Stimulated activated CD8-positive, alpha-beta memory T cell treated with anti-CD3 and anti-CD28 coated beads, Interleukin-15, amount 100 ng/mL, for 24 hours (primary cell): Measurements from ENCODE around the gene OVCH1.
"Not testable (repeated sequence)": the region's sequence is repeated elsewhere in the genome, so short reads cannot be mapped to it uniquely, and the experiment has no call there.

Experiments
- DNase-seq: peaks from one replicate; pipeline ENCODE4 v3.0.0-alpha.2; 2020; ENCODE audit warnings: low read depth

Gene OVCH1

DNA sequence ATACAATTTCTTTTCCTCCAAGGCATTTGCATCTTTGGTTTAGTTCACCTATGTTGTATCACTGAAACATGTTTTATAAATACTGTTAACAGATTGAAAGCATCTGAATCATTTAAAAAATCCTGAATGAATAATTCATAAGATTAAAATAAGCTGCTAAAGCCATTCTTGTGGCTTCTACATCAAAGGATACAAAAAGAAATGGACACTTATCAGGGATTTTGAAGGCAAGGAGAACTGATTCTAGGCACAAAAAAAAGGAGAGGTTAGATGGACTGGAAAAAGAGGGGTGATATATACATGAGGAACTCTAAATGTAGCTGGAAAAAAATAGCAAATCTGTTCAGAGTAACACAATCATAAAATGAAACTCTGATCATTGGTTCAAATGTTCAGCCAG lies 5.8 kb upstream of the OVCH1 start:
- DNase-seq: no peak

DNA sequence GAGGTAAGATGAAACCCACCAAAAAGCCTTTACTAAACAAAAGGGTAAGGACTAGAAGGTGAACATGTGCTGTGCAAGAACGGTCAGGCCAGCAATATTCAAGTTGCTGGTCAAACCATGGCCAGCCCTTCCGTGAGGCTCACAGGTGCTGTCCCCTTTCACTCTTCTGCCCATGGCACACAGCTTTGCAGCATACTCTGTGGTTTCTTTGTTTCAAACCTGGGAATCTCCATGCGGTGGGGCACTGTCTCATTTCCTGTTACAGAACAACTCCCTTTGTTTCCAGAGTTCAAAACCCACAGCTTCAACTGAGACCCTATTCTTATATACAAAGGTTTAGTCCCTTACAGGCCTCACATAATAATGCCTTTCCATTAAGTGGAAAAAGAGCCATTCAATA lies 1.7 kb upstream of the OVCH1 start:
- DNase-seq: no peak

DNA sequence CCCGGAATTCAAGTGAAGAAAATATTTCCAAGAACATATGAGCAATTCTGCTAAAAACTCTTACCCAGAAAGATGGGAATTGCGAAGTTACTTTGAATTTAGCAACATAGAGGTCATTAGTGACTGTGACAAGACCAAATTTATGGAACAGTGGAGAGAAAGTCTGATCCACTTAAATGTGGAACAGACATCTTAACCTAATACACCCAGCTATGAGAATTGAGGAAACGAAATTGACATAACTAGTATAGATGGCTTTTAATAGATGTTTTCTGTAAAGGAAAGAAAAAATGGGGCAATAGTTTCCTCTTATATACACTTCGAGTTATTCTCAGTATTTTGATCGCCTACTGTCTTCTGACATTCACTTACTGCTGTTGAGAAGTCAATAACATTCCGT lies 4.6 kb downstream of the OVCH1 start:
- no peak for DNase-seq

DNA sequence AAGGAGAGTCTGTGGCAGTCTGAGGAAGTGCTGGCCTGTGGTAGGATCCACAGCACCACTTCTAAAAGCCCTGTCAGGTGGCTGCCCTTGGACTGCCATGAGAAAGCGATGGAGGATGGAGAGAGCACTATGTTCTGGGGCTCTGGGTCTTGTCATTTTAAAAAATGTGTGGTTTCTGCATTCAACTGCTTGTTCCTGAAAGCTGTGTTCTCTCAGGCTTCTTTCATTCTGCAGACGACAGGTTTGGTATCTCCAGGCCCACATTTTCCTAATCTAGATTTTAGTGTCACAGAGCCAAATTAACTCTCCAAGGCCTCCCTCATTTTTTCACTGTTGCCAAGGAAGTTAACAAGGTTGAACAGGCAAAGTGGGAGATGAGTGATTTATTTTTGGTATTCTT lies 10.5 kb downstream of the OVCH1 start:
- no peak for DNase-seq

DNA sequence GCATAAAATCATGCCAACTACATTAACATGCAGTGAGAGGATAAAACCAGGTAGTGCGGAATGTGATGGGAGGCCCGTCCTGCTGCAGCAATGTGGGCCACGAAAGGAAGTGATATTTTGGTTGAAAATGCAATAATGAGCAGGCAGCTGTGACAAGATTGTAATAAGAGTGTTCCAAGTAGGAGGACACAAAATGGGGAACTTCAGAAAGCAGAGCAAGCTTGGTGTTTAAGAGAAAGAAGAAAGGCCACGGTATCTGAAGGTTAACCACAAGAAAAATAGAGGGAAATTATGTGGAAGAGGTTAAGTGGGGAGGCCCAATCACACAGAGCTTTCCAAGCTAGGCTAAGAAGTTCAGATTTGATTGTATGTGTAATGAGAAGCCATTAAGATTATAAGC lies 34.3 kb downstream of the OVCH1 start:
- DNase-seq: no peak

DNA sequence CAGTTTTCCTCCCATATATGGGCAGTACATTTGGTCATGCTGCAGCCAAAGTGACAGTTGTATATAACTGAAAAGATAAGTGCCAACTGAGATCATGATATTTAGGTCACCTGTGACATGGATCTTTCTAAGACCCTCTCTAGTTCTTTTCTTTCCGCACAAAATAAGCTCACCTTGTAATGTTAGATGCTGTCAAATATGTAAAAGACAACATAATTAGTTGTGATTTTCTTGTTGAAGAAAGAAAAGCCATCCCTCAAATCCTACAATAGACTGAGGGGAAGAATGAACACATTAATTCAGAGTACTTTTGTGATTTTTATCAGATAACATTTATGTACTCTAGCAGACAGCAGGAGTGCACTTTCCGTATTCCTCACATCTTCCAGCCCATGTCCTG lies 37.4 kb downstream of the OVCH1 start:
- no peak for DNase-seq

DNA sequence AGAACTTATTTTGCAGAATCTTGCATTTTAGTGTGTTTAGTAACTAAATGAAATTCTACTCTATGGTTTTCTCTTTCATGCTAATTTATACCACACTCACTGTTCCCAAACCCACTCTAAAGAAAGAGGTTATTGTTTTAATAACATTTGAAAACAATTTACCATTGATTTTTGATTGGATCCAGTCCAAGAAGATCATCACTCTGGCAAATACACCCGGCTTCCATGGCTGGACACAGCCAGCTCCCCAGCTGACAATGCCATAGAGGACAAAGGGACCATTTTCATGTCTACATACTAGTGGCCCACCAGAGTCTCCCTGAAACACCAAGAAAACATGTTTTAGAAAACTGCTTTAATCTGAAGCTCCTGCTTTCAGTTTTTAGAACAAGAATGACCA lies 42.4 kb downstream of the OVCH1 start:
- no peak for DNase-seq

DNA sequence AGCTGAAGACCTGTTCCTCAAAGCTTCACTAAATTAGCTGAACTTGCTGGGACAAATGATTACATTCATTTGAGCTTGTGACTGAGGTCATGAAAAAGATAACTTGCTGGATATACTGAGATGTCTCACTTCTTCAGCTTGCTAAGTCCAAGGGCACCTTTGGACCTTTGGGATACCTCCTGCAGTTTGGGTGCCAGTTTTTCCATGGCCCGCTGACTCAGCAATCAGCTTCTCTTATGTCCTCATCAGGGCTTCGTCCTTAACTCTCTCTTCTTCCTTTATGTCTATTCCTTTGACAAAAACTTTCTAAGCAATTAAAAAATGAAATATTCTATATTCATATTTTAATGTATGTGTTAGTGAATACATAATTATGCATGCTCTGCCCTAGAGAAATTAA lies 45.6 kb downstream of the OVCH1 start:
- no peak for DNase-seq

DNA sequence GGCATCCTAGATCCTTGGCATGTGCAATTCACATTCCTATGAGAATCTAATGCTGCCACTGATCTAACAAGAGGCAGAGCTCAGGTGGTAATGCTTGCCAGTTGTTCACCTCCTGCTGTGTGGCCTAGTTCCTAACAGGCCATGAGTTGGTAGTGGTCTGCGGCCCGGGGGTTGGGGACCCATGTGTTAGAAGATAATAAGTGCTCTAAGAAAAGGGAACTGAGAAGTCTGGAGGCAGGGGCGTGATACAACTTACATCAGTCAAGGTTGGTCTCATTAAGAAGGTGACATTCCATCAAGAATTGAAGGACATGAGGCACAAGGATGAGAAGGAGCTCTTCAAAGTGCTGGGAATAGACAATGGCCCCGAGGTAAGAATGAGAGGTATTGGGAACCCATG lies 49.3 kb downstream of the OVCH1 start:
- DNase-seq: no peak

DNA sequence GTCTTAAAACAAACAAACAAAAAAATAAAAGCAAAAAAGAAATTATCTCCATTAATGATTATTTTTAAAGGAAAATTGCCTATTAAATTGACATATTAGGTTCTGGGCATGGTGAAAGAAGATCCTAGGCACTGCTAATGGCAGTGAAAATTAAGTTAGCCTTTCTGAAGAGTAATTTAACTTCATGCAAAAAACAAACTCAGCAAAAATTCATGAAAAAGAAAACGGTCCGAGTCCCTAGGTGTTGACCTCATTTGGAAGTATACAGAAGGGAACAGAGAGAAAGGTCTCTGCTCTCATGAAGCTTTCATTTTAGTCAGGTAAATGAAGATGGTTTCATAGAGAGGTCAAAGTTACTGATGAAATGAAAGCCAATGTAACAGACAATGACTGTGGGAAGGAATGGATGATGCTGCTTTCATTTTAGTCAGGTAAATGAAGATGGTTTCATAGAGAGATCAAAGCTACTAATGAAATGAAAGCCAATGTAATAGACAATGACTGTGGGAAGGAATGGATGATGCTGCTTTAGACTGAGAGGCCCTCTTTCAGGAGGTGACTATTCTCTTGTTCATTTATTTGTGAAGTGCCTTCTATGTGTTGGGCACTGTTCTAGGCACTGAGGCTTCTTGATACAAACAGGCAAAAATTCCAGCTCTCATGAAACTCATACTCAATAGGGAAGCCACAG lies 50.1 kb downstream of the OVCH1 start:
- DNase-seq: no peak

DNA sequence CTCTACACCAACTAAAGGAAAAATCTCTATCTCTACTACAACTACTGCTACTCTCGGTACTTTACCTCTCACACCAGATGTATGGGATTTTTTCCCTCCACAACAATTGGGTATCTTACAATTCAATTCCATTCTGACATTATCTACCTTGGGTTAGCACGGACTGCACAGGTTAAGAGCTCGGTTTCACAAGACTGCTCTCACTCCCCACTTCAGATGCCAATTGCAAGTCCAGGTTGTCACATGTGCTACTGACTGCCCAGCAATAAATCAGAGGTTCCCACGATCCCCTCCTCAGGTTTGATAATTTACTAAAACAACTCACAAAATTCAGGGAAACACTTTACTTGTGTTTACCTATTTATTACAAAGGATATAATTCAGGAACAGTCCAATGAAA lies 58.0 kb downstream of the OVCH1 start:
- DNase-seq: no peak

DNA sequence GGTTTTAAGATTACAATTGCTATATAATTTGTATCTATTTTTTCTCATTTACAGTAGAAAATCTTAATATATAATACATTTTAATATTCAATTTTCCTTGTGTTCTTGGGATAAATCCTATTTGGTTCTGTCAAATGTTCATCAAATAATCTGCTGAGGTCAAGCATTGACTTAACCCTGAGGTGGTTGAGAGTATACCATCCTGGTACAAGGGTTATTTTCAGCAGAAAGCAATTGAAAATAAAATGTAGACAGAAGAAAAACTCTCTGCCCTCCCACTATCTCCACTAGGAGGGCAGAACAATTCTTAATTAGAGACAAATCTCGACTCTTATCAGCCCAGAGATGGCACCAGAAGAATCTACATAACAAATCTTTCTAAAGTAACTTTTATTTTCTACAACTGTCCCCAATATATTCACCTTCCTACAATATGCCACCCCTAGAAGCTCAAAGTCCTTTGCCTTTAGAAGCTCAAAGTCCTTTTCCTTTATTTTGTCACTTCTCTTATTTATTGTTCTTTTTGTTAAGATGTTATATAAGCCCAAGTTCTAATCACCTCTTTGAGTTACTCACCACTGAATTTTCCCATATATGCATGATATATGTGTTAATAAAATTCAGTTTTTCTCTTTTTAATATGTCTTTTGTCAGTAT lies 58.6 kb downstream of the OVCH1 start:
- no peak for DNase-seq

DNA sequence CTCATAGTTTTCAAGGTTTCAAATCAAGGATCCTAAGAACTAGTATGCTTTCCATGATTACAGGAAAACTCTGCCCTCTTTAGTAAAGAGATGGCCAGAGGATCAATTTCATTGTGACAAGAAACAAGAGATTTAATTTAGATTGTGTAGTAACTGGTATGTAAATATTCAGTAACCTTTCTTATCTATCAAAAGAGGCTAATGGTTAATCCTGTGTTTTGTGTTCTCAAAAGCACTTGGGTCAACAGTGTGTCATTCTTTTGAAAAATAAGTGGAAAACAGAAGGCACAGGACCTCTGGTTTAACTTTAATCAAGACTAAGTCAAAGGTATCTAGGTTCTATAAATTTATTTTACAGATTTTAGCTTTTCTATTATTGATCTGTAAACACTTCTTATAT lies 59.9 kb downstream of the OVCH1 start:
- no peak for DNase-seq

DNA sequence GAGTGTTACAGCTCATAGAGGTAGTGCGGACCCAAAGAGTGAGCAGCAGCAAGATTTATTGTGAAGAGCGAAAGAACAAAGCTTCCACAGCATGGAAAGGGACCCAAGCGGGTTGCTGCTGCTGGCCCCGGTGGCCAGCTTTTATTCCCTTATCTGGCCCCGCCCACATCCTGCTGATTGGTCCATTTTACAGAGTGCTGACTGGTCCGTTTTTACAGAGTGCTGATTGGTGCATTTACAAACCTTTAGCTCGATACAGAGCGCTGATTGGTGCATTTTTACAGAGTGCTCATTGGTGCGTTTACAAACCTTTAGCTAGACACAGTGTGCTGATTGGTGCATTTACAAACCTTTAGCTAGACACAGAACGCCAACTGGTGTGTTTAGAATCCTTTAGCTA lies 60.7 kb downstream of the OVCH1 start:
- DNase-seq: not testable (repeated sequence)

DNA sequence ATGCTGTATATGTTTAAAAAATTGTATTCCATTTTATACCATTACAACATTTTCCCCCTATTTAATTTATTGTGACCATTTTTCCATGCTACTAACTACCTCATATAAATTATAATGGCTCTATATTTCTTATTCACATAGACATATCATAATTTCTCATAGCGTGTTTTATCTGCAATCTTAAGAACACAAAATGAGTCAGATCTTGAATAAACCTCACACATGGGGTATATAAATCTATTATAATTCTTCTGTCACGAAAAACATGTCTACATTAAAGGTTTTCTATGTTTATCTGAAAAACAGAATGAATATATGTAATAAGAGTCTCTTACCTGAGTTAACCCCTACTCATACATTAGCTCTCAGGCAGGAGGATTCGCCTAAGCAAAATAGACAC lies 66.0 kb downstream of the OVCH1 start:
- no peak for DNase-seq

DNA sequence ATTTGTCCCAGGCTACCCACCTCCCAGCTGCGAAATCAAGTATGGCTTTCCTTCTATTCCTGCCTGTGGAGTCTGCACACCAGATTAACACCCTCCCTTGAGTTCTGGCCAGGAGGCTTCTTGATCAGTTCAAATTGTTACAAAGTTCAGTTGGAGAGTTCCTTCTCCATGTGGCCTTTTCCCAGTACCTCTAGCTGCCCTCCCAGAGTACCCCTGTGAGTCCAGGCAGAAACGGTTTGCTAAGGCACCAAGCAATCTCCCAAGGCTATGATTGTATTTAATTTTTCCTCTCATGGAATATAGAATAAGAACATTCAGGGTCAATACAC lies 66.8 kb downstream of the OVCH1 start:
- DNase-seq: no peak

DNA sequence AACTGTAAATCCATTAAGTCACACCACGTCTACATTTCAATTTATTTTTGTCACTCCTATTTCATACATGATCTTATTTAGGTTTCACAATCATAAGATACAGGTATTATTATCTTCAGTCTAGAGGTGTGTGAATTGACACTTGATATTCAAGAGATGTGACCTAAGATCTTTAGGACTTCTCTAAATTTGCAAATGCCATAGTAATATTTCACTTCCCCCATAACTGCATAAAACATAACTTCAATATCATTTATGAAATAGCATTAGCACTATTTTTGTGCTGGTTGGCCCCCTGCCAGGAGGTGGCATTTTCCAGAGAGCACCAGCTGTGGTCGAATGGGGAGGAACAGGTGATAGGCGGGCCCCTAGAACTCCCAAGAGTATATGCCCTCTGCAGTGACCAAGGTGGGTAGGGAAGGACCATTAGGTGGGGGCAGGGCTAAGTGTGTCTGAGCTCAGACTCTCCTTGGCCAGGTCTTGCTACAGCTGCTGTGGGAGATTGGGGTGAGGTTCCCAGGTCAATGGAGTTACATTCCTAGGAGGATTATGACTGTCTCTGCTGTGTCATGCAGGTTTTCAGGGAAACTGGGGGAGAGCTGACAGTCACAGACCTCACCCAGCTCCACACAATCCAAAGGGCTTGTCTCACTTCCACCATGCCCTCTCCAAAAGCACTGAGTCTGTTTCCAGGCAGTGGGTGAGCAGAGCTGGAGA lies 67.3 kb downstream of the OVCH1 start:
- DNase-seq: no peak

DNA sequence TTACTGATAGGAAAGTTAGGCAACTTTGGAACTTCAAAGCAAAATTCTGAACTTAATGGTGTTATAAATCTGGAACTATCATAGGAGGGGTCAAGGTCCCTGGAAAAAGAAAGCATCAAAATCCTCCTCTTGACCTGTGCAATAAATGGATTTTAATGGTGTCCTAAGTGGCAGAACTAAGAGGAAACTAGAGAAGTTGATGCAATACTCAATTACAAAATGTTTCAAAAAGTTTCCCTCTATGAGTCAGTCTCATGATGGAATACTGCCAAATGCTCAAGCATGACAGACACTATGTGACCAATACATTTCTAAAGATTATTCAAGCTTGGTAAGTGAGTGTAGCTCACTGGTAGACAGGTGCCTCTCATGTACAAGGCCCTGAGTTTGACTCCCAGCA lies 68.9 kb downstream of the OVCH1 start:
- no peak for DNase-seq

DNA sequence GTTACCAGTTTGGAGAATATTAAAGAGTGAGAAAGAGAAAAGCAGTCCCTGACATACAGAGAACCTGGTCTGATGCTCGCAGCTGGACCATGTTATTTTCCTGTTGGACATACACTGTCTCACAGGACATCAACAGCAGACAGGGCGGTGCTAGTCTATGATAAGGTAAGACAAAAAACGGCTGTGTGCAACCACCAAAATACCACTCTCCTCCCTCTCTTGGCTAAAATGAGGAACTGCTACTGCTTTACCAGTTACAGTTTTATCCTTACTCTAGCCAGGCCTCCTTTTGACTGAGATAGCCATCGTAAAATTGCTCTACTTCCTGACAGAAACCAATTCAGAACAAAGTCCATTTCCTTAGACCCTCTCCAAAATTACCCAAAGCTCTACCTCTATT lies 69.5 kb downstream of the OVCH1 start:
- no peak for DNase-seq

DNA sequence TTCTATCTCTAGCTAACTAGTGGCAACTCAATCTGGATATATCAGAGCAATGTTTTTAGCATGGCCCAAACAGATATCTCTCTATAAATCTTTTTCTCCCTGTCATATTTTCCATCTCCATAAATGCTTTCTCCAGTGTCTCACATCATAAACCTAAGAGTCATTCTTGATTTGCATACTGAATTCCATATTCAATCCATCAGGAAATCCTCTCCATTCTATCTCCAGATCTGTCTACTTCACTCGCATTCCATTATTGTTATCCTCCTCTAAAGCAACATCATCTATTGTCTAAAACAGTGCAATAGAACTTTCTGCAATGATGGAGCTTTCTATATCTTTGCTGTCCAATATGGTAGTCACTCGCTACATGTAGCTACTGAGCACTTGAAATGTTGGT lies 71.0 kb downstream of the OVCH1 start:
- DNase-seq: no peak

DNA sequence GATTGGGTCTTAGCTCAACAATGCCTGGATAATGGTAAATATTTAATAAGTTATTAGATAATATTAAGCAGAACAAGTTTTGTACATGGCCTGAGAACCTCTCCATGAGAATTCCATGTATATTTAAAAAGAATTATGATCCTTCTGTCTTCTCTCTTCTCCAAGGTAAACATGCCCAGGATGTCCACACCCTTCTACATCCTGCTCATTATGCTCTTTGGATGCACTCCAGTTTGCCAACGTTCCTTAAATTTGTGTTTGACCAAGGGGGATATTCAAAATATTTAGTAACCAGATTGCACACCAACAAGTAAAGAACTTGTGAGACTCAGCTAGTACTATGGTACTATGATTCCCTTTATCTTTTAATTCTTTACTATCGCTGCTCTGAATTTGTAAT lies 71.8 kb downstream of the OVCH1 start:
- no peak for DNase-seq

DNA sequence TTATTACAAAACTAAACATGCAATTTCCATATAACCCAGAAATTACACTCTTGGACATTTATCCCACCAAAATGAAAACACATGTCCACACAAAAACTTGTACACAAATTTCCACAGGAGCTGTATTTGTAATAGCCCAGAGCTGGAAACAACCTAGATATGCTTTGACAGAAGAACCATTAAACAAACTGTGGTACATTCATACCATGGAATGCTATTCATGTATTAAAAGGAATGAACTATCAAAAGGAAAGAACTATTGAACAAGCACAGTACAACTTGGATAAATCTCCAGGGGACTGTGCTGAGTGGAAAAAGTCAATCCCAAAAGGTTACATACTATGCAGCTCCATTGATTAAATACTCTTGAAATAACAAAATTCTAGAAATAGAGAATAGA lies 80.7 kb downstream of the OVCH1 start:
- DNase-seq: no peak

DNA sequence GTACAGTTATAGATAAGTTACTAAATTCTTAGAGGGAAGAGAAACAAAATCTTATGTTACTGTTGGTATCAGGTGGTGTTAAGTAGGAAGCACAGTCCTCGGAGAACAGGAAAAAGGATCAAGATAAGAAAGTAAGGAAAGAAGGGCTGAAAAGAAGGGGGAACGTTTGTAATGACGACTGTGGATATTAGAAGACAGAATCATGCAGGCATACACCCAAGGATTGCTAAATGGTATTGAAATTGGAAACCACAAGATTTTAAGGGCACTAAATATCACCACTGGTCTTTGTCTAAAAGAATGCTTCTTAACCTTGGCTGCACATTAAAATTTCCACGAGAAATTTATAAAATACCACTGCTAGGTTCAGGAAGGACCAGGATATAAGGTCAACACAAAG lies 82.4 kb downstream of the OVCH1 start:
- no peak for DNase-seq

DNA sequence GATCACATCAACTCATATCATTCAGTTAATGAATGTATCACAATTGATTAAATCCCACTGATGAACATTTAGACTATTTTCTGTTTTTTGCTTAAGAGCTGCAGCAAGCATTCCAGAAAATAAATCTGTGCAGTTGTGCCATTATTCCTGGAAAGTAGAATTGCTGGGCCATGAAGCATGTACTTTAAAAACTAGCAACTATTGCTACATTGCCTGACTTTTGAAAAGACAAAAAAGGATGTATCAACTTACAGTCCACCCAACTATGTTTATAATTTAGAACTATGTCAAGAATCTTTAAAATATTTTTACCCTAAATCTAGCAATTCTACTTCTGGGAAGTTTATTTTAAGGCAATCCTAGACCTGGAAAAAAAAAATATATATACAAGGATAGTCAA lies 83.1 kb downstream of the OVCH1 start:
- DNase-seq: no peak
